Stimulated activated CD8-positive, alpha-beta memory T cell treated with anti-CD3 and anti-CD28 coated beads, Interleukin-7, amount 100 ng/mL, for 1 hour (primary cell): ENCODE data around the gene TRMT44.
A peak's percentile ranks its signal among the peaks of the same experiment; 100 is the strongest.
"Not testable (repeated sequence)": the region's sequence is repeated elsewhere in the genome, so short reads cannot be mapped to it uniquely, and the experiment has no call there.

Experiments
- DNase-seq, 2 donors: peaks; one replicate each; pipeline ENCODE4 v3.0.0-alpha.2; 2020; ENCODE audit warnings: low read depth in 2 of 2

Gene TRMT44

GRCh38 chr4:8406887-8407286 lies 33.7 kb upstream of the TRMT44 start:
- not testable (repeated sequence) for DNase-seq

GRCh38 chr4:8407316-8407715 lies 33.3 kb upstream of the TRMT44 start:
- DNase-seq = no peak

- no peak for DNase-seq
These were observed 32.8 kb upstream of the TRMT44 start for GRCh38 chr4:8407756-8408155.

DNA sequence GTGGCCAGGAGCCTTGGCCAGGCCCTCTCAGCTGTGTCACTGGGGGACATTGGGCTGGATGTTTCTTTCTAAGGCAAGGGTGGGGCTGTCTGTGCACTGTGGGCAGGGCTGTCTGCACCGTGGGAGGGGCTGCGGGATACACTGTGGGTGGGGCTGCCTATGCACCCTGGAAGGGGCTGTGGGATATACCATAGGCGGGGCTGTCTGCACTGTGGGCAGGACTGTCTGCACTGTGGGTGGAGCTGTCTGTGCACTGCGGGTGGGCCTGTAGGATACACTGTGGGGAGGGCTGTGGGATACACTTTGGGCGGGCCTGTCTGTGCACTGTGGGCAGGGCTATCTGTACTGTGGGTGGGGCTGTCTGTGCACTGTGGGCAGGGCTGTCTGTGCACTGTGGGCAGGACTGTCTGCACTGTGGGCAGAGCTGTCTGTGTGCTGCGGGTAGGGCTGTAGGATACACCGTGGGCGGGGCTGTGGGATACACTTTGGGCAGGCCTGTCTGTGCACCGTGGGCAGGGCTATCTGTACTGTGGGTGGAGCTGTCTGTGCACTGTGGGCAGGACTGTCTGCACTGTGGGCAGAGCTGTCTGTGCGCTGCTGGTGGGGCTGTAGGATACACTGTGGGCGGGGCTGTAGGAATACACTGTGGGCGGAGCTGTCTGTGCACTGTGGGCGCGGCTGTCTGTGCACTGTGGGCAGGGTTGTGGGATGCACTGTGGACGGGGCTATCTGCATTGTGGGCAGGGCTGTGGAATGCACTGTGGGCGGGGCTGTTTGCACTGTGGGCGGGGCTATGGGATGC lies 31.1 kb upstream of the TRMT44 start:
- DNase-seq = peak; percentile 29 to 55

DNA sequence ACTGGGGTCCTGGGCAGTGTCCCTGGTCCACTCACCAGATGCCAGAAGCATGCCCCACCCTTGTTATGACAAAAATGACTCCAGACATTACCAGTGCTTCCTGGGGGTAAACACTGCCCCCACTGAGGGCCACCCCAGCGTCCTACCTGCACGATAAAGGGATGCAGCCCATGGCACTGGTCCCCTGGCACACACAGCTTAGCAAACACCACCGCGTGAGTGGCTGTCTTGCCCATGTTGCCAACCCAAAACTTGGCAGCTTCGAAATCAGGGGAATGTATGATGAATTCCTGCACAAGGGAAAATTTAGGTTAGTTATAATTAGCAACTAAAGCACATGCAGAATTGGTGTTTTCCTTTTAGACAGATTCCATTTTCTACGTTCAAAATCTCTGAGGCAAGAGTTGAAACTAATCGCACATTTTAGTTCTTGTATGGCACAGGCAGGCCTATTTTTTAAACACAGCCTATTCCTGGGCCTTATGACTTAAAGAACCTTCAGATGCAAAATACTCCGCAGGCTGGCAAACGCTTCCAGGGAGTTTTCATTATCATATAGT lies 30.4 kb upstream of the TRMT44 start:
- DNase-seq = no peak

DNA sequence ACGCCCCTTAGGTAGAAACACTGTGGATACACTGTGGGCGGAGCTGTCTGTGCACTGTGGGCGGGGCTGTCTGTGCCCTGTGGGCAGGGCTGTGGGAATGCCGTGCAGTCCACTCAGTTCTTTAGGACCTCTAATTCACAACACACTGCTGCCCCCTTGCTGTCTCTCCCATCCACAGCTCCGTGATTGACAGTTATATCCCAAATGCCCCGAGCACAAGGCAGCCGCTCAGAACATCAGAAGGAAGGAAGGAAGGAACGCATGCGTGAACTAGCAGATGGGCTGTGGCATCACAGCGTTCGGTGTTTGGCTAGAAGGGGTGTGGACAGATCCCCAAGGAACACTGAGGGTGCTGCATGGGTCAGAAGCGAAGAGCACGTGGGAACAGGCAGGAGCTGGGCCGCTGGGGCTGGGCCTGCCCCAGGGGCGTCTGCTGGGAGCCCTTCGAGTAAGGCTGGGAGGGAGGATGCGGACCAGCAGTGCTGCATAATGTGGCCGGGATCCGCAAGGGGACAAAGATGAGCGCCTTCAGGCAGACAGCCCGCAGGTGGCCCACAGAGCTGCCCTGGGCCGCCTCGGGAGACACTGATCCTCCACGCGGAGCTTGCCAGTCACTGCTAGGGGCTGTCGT lies 29.8 kb upstream of the TRMT44 start:
- DNase-seq = no peak

GRCh38 chr4:8411351-8412180 lies 29.0 kb upstream of the TRMT44 start:
- DNase-seq = no peak

- DNase-seq = no peak
These were observed 28.3 kb upstream of the TRMT44 start for GRCh38 chr4:8412288-8412687.

DNA sequence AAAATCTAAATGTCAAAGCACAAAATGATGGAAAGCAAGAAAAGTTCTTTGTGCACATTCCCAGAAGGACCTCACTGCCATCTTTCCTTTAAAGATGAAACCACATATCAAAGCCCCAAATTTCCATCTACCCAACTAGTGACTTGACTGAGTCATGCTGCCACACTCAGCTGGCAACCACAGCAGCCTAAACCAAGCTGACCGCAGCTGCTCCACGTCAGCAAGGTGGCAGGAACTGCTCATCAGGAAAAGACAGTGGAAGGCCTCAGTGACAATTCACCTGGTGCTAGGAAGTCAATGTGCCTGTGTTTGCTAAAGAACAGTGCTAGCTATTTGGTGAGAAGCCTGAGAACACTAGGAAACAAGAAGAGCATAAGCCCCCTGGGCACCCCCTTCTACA lies 26.2 kb upstream of the TRMT44 start:
- DNase-seq = no peak

DNA sequence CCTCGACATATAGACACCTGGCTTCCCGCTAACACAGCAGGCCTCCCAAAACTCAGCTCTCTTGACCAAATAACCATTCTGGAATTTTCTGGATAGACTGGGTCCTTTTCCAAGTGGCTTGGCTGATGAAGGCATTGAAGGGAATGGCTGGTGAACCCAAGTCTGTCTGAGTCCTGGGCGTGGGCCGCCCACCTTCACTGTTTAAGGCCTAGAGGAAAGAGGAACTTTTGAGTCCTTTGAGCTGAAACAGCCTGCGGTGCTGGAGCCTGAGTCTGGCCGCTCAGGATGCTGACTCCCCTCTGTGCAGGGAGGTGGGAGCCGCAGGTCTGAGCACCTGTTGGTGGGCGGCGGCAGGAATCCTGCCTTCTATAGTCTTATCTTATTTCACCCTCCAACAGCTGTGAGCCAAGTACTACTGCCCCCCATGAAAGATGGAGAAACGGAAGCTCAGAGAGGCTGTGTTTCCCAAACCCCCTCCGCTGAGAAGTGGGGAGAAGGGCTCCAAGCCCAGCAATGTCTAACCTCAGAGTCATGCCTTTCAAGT lies 23.4 kb upstream of the TRMT44 start:
- no peak for DNase-seq

DNA sequence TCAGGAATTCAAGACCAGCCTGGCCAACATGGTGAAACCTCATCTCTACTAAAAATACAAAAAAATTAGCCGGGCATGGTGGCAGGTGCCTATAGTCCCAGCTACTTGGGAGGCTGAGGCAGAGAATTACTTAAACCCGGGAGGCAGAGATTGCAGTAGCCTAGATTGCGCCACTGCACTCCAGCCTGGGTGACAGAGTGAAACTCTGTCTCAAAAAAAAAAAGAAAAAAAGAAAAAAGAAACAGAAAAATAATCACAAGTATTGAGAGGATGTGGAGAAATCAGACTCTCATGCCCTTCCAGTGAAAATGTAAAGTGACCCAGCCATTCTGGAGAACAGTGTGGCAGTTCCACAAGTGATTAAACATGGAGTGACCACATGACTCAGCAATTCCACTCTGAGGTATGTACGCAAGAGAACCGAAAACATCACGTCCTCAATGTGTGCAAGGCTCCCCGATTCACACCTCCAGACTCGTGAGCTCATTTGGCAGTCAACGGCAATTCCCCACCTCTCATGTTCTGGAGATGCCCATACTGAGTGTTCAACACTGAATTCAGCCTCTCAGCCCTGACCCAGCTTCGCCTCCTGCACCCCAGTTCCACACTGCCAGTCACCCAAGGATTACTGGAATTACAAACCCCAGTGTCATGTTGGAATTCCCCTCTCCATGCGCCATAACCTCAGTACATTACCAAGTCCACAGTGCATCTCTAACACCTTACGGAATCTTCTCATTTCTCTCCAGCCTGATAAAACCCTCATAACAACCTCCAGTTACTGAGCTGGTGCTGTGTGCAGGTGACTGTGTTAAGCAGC lies 21.1 kb upstream of the TRMT44 start:
- DNase-seq = no peak

DNA sequence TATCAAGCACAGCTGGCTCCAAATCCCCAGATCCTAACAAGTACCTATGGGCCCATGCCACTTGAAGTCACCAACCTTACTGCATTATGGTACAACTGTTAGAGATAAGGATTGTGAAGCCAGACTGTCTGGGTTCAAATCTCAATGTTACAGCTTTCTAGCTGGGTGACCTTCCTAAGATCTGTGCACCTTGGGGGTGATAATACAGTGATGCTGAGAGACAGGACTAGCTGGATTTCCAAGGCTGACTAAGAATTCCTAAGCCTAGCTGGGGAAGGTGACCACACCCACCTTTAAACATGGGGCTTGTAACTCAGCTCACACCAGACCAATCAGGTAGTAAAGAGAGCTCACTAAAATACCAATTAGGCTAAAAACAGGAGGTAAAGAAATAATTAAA lies 20.4 kb upstream of the TRMT44 start:
- not testable (repeated sequence) for DNase-seq

DNA sequence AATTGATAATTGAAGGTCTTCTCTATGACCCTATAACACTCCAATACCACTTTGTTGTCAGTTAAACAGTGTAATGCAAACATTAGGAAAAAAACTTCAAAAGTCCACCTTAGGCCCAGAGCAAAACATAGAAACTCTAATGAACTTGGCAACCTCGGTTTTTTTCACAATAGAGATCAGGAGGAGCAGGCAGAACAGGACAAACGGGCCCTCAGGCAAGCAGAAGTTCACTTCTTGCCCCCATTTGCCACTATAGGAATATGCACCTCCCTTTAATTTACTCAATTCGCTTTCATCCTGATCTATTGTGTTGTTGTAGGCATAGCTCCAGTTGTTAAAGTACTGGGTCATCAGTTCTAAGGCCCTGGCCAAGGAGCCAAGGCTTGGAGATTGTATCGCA lies 18.2 kb upstream of the TRMT44 start:
- DNase-seq = no peak

GRCh38 chr4:8422786-8423185 lies 17.8 kb upstream of the TRMT44 start:
- no peak for DNase-seq

DNA sequence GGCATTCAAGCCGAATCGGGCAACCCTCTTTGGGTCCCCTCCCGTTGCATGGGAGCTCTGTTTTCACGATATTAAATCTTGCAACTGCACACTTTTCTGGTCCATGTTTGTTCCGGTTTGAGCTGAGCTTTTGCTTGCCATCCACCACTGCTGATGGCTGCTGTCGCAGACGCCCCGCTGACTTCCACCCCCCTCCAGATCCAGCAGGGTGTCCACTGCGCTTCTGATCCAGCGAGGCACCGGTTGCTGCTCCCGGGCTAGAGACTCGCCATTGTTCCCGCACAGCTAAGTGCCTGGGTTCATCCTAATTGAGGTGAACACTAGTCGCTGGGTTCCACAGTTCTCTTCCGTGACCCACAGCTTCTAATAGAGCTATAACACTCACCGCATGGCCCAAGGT lies 13.3 kb upstream of the TRMT44 start:
- DNase-seq = no peak

- DNase-seq = no peak
These were observed 12.8 kb upstream of the TRMT44 start for GRCh38 chr4:8427761-8428287.

- peak; percentile 93 to 94 for DNase-seq
These were observed 12.1 kb upstream of the TRMT44 start for GRCh38 chr4:8428288-8429097.

DNA sequence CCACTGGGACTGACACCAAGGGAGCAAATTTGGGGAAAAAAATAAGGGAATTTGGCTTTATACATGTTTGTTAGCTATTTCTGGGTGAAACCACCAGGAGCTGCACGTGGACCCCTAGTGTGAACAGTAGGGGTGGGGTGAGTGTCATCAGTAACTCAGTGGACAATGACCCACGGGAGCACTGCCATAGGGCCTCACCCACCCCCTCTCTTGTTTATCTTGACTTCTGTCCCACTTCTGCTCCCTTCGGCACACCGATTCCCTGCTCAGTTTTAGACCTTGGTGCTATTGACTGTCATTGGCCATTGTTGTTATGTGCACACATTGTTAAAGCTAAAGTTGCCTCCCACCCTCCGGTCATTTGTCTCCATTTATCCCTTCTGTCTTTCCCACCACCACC lies 9.0 kb upstream of the TRMT44 start:
- no peak for DNase-seq

DNA sequence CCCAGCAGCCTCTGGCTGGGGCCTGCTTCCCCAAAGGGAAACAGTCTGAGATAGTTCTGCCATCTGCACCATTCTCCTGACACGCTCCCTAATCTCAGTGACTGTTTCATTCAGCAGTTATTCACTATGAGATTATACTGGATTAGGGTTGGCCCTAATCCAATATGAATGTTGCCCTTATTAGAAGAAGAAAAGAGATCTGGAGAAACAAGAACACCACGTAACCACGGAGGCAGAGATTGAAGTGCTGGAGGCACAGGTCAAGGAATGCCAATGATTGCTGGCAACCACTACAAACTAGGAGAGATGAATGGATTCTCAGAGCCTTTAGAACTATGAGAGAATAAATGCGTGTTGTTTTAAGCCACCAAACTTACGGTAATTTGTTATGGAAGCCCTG lies 7.4 kb upstream of the TRMT44 start:
- no peak for DNase-seq
